ENCODE data around the gene CAMSAP3. TPM values are rescaled to one million over a fixed set of nuclear protein-coding genes. Genes with fewer than 3 reads are reported as not detected.

CAMSAP3 gene
- total and polyA plus RNA-seq, 8 donors, result 10.5 to 22.3 (median 15.8) TPM

DNA sequence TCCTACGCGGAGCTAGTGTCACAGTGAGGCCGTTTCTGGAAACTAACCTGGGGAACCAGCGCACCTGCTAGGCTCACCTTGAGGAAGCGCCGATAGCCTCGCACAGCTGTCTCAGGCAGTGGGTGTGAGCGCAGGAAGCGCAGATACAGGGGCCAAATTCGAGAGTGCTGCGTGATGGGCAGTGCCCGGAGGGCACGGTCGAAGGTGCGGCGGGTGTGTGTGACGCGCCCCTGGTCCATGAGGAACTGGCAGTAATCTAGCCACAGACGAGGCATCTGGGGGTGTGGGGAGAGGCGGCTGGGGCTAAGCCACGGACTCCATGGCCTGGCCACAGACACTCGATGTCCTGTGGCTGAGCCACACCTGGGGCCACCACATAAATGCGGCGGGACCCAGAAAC lies 31.5 kb downstream of the CAMSAP3 start:
- ATAC-seq (no peak), DNase-seq (peak in 1 of 4 donors; percentile 48)
- no peak overlapping the region for H3K4me3 ChIP-seq
- TF ChIP-seq, protein P1, sequence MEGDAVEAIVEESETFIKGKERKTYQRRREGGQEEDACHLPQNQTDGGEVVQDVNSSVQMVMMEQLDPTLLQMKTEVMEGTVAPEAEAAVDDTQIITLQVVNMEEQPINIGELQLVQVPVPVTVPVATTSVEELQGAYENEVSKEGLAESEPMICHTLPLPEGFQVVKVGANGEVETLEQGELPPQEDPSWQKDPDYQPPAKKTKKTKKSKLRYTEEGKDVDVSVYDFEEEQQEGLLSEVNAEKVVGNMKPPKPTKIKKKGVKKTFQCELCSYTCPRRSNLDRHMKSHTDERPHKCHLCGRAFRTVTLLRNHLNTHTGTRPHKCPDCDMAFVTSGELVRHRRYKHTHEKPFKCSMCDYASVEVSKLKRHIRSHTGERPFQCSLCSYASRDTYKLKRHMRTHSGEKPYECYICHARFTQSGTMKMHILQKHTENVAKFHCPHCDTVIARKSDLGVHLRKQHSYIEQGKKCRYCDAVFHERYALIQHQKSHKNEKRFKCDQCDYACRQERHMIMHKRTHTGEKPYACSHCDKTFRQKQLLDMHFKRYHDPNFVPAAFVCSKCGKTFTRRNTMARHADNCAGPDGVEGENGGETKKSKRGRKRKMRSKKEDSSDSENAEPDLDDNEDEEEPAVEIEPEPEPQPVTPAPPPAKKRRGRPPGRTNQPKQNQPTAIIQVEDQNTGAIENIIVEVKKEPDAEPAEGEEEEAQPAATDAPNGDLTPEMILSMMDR (IDR thresholded peaks at IDR 0.05), result no peak
- H3K27ac ChIP-seq, result no peak overlapping the region
- intact Hi-C loops (cut with DNase I), result no loop called here
- H3K36me3 ChIP-seq, result peaks cover 0 to 57% of the 10 kb centered on the region in 2 donors
- H3K4me1 ChIP-seq, result peaks cover 14 to 33% of the 10 kb centered on the region in 2 donors
- no peaks in the 10 kb centered on the region for H3K9me3 ChIP-seq
- H3K27me3 ChIP-seq, result no peaks in the 10 kb centered on the region

DNA sequence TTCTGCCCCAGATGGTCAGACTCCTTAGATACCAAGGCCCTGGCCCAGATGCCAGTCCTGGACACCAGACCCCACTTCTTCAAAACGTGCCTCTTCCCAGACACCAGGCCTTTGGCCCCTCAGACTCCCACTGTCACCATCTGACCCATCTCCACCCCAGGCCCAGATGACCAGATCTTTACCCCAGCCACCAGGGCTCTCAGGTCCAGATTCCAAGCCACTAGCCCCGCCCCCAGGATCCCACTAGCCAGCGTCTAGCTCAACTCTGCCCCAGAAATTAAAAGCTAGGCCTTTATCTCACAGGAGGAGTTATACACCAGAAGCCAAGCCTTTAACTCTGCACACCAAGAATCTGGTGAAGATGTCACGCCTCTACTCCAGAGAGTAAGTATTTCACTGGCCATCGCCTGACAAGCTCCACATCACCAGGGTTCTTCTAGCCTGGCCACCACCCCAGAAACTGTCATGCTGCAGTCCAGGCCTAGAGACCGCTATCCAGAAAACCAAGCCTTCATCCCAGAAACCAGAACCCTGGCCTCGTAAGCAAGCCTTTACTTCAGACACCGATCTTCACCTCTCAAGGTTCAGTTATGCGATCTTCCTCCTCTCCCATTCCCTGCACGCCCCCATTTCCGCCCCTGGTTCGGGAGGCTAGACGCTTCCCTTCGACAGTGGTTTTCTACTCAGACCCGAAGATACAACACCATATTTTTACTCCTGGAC lies 33.1 kb downstream of the CAMSAP3 start:
- H3K36me3 ChIP-seq, result peaks cover 0 to 49% of the 10 kb centered on the region in 2 donors
- intact Hi-C loops (cut with DNase I), result no loop called here

GRCh38 chr19:7629347-7630054 lies 33.8 kb downstream of the CAMSAP3 start, which contains the start of the genes PET100 and XAB2:
Gene PET100, plus strand, starts transcription at chr19:7629793. Its CDS starts 41 bp downstream, at chr19:7629834.
Gene XAB2, minus strand, starts transcription at chr19:7629545. Its CDS starts 18 bp downstream, at chr19:7629527.
- TF ChIP-seq, protein P1 (IDR thresholded peaks at IDR 0.05), result no peak
- H3K9me3 ChIP-seq, result no peaks in the 10 kb centered on the region
- peaks cover 14 to 33% of the 10 kb centered on the region in 2 donors for H3K4me1 ChIP-seq
- no peaks in the 10 kb centered on the region for H3K27me3 ChIP-seq
- intact Hi-C loops (cut with DNase I), result no loop called here
- H3K27ac ChIP-seq, result peak within 1 kb of the TSS; percentile 65 to 86
- H3K4me3 ChIP-seq, result peak within 1 kb of the TSS; percentile 75 to 96
- H3K36me3 ChIP-seq, result peaks cover 0 to 42% of the 10 kb centered on the region in 2 donors
- DNase-seq (peak; percentile 92 to 99 (median 98)), ATAC-seq (peak; percentile 99)

More for the DNA sequence above, 33.1 kb downstream of the CAMSAP3 start:
- Histone ChIP-seq H3K4me1 (peaks cover 14 to 33% of the 10 kb centered on the region in 2 donors), H3K9me3 (no peaks in the 10 kb centered on the region), H3K27me3 (no peaks in the 10 kb centered on the region), H3K4me3 (peak overlapping the region; percentile 75 to 96), H3K27ac (peak overlapping the region; percentile 41 to 86)
- TF ChIP-seq, protein P1 (IDR thresholded peaks at IDR 0.05), result no peak
- ATAC-seq (no peak), DNase-seq (no peak)

- intact Hi-C loops (cut with DNase I), result no loop called here
- peaks cover 0 to 21% of the 10 kb centered on the region in 2 donors for H3K36me3 ChIP-seq
- ATAC-seq, result no peak
- no peak for DNase-seq
- TF ChIP-seq, protein P1 (IDR thresholded peaks at IDR 0.05), result no peak
- peaks cover 0 to 13% of the 10 kb centered on the region in 2 donors for H3K27me3 ChIP-seq
- no peak overlapping the region for H3K27ac ChIP-seq
- peaks cover 14 to 41% of the 10 kb centered on the region in 2 donors for H3K4me1 ChIP-seq
- H3K4me3 ChIP-seq, result no peak overlapping the region
- no peaks in the 10 kb centered on the region for H3K9me3 ChIP-seq
Measured at GRCh38 chr19:7631577-7631976, 35.9 kb downstream of the CAMSAP3 start.

Measured in left lung (tissue), 10 donors.